ENCODE data around the gene ITGB3.
"Not testable (repeated sequence)": the region's sequence is repeated elsewhere in the genome, so short reads cannot be mapped to it uniquely, and the experiment has no call there.

The ITGB3 gene

GRCh38 chr17:47250855-47251254 is 2.8 kb upstream of the ITGB3 start:
- DNase-seq, result no peak

- DNase-seq, result no peak
These were observed 2.1 kb upstream of the ITGB3 start for GRCh38 chr17:47251421-47251940.

DNA sequence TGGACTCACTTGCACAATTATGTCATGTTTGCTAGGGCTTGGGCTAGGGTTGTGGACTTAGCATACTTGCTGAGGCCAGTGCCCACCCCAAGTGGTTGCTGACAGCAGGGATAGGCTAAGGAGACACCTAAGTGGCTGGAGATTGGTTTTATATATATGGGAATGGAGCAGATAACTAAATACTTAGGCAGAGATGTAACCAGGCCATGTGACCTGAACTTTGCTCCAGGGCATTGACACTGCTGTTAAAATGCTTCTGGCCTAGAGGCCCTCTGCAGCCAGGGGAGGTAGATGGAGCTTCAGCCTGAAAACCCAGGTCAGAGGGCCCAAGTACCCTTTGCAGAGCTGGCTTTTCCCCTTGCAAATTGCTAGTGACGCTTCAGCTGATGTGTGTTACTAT is 1.4 kb upstream of the ITGB3 start:
- no peak for DNase-seq

DNA sequence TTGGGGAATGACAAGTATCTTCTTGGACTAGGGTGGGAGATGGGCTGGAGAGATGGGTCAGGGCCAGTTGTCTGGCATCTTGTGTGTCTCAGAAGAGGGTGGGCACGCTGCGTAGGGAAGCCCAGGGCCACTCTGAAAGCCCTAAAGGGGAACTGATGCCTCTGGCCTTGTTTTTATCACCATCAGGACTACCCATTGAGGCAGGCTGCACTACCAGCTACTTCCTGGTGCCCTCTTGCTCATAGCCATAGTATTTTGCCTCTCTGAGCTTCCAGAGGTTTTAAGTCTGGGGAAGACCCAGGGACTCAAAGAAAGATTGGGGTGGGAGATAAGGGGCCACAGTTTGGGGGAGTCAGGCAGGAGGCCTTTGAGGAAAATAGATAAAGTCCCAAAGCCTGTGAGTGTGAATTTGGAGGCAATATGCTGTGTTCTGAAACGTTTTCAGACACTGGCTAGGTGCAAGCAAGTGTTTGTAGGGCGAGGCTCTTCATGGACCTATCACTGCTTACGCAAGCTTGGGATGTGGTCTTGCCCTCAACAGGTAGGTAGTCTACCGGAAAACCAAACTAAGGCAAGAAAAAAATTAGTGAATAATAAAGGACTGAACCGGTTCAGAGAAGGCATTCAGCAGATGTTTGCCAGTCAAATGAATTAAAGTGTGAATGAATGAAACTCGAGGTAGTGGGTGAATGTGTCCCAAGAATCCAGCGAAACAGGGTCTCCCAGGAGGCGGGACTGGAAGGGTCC is 688 bp upstream of the ITGB3 start:
- no peak for DNase-seq

DNA sequence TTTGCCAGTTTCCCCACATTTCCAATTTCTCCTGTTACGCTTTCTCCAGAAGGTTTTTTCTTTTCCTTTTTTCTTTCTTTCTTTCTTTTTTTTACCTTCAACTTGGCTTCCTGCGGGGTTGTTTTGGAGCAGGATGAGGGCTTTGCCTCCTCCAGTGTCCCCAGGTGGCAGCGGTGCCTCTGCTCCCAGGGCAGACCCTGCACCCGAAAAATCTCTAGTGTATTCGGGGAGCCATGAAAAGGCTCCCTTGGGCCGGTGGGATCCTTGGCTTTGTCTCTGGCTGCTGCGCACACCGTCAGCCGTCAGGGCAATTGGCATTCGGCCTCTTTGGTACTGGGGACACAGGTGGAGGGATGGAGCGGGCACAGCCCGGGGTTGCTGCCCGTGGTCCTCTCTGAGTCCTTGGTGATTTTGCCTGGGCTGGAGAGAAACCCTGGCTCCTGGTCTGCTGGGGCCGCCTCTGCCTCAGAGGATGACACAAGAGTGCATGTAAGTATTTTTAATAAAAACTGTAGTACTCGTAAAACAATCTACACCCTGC is 846 bp downstream of the ITGB3 start:
- no peak for DNase-seq

DNA sequence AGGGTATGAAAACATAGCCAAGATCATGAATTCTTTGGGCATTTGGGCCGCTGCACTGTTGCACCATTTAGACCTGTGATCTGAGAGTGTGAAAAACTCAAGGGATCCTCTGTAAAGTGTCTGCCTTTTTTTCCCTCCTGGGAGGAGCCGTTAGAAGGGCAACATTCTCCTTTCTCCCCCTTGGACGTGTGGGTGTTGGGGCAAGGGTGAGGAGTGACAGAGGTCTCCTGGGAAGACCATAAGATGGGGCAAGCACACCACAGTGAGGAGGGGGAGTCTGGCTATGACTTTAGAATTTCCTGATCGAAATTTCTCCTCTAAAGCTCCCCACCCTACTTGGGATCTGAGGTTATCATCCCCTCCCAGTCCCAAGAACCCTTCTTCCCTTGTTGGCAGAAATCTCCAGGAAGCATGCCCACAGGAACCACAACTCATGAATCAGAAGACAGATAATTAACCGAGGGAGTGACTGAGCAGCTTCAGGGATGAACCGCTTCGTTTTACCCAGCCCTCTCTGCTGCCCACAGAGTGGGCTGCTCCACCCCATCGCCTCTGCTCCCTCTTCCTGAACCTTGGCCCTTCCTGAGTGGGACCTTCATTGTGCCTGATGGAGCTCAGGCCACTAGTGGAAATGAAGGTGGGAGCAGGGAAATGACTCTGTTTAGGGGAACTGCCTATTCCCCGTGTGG is 4.2 kb downstream of the ITGB3 start:
- no peak for DNase-seq

DNA sequence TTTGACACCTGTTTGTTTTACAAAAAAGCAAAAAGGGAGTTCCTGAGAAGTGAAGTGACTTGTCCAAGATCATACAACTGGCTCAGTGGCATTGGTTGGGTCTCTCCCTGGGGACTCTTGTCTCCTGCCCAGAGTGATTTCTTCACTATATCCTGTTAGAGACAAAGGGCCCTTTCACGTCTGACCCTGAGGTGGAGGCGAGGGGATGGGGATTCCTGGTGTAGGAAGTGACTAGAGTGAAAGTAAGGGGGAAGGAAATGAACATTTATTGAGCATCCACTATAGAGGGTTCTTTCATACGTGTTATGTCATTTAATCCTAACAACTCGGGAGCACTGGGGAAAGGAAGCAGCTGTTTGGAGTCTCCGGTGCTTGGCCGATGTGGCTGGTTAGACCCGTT is 9.0 kb downstream of the ITGB3 start:
- no peak for DNase-seq

DNA sequence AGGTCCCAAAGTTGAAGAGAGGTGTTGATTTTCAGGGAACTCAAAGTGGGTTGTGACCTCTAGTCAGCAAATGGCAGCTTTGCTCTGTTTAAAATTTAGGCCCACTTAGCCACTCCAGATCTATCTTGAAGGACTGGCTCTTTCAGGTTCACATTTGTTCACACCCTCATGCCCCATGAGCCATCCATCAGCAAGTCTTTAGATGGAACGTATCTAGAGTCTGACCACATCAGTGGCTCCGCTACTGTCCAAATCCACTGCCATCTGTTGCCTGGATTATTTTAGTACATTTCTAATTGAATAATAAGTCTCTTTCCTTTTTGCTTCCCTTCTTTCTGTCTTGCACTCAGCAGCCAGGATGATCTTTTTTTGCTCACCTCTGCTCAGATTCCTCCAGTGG is 10.5 kb downstream of the ITGB3 start:
- no peak for DNase-seq

DNA sequence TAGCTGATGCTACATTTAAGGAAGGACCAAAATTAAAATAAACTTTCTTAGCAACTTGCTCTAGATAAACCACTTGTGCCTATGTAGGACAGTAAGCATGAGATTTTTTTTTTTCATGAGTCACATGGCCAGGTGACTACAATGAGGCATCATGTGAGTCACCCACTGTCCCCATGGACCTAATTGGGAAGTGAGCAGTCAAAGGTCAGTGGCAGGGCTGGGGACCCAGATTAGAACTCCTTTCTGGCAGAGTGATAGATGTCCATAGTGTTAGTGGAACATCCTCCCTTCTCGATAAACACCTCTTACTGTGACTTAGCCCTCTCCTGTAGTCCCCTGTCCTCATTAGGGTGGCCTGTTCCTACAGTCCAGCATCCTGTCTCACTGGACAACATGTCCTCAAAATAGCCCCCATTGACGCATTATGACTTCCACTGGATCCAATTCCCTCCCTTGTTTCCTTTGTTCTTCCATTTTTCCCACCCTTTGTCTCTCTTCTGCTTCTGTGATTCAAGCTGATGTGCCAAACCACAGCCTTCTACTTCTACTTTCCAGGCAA is 12.4 kb downstream of the ITGB3 start:
- no peak for DNase-seq

- DNase-seq, result no peak
These were observed 13.2 kb downstream of the ITGB3 start for GRCh38 chr17:47266782-47267181.

DNA sequence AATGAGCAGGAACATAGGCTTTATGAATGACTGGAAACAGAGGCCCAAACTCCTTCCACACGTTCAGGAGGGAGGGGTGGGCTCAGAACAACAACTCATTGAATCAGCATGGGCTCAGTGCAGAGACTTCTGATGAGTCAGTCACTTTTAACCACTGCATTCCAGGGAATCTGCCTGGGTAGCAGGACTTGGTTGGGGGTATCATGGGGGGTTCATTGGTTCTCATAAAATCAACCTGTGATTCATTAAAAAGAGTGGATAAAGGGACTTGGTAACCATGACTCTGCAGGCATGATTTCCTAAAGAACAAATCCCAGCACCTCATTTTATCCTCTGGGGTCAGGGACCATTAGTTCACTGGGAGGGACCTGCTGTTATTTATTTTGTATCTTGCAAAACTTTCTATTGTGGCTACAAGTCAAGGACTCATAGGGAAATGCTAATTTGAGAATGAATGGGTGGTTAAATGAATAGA is 13.8 kb downstream of the ITGB3 start:
- DNase-seq, result no peak

DNA sequence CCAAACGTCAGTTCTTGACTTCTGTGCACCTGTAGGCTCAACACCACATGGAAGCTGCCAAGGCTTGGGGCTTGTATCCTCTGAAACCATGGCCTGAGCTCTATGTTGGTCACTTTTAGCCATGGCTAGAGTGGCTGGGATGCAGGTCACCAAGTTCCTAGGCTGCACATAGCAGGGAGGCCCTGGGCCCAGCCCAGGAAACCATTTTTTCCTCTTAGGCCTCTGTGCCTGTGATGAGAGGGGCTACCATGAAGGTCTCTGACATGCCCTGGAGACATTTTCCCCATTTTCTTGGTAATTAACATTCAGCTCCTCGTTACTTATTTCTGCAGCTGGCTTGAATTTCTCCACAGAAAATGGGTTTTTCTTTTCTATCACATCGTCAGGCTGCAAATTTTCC is 15.3 kb downstream of the ITGB3 start:
- DNase-seq, result not testable (repeated sequence)

- not testable (repeated sequence) for DNase-seq
These were observed 16.1 kb downstream of the ITGB3 start for GRCh38 chr17:47269561-47270280.

DNA sequence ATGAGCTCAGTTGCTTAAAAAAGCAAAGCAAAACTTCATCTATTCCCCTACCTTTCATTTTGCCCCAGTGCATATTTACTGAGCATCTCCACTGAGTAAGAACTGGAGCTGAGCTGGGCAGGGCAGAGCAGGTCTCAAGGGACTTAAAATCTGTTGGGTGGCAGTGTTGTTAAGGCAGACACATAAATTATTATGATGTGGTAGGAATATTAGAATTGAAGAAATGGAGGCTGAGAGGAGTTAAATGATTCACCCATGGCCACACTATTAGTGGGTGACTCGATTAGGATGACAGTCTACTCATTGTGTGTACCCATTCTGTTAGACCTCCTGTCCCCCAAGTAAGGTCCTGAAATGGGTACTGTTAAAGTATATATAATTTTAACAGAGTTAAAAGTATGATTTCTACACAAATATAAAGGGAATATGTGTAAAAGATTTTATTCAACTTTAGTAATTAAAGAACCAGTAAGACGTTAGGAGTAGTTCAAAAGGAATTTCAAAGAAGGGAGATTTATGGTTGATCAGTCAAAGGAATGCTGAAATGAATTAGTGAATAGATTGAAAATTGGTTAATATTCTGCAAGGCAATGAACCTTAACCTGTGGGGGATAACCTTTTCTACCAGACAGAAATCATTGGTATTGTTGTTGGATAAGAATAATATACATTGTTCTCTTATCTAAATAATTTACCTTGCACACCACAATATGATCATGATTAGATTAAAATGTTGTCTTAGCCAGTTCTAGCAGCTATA is 17.5 kb downstream of the ITGB3 start:
- DNase-seq, result no peak

GRCh38 chr17:47272491-47272890 is 18.9 kb downstream of the ITGB3 start:
- DNase-seq, result no peak

GRCh38 chr17:47273245-47273644 is 19.6 kb downstream of the ITGB3 start:
- DNase-seq, result no peak

GRCh38 chr17:47274319-47275069 is 20.9 kb downstream of the ITGB3 start:
- no peak for DNase-seq

DNA sequence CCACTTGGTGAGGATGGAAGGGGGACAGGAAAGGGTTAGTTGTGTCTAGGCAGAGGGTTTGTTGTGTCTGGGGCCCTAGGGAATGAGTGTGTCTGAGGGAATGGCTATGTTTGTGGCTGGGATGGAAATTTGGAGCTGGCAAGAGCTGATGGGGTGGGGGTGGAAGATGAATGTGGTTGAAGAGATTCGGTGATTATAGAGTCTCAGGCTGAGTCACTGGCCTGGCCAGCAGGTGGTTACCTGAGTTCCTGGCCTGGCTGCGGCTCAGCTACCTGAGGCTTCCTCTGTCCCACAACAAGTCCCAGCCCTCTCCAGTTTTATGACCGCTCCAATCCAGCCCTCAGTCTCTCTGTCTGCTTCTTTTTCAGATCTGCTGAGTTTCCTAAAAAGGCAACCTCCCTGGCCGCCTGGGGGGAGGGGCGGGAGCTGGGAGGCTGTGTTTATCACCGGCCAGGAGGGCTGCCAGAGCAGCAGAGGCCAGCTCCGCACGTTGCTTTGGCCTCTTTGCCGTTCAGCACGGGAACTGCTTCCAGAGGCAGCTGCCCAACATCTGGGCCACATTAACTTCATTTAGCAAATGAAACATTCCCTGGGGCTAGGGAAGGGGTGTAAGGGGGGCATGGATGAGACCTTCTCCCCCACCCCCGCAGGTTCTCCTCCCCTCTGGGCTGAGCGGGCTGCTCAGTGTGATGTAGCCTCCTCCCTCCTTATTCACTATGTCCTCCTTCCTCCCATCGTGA is 21.8 kb downstream of the ITGB3 start:
- DNase-seq, result no peak

GRCh38 chr17:47276444-47276843 is 22.8 kb downstream of the ITGB3 start:
- no peak for DNase-seq

DNA sequence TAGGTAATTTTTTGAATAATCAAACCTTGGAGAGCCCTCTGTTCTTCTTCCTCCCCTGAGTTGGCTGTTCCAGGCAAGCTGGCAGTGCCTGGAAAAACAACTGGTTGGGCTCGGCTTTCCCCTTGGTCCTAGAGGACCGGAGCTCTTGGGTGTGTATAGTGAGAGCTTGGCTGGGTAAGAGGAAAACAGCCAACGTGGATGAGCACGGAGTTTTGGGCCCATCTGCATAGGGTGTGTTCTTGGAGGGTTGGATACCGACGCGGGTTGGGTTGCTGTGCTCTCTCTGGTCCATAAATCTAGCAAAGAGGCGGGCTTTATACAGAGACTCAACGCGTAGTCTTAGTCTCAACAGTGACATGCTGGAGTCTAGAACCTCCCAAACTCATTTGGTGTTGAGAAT is 23.2 kb downstream of the ITGB3 start:
- no peak for DNase-seq

- DNase-seq, result no peak
These were observed 24.3 kb downstream of the ITGB3 start for GRCh38 chr17:47277921-47278320.

All from stimulated activated CD4-positive, alpha-beta T cell treated with anti-CD3 and anti-CD28 coated beads, Interleukin-2, amount 100 ng/mL, for 48 hours (primary cell).